HepG2 (cell line): ENCODE results near the gene ATP1A1. TPM values are rescaled to one million over a fixed set of nuclear protein-coding genes. Genes with fewer than 3 reads are reported as not detected.

Experiments used
- CEBPG ChIP-seq: IDR thresholded peaks from 2 replicates; pipeline ENCODE4 v1.6.1; 2016
- CHCHD3 ChIP-seq: sonication (generic); formaldehyde crosslinking; IDR thresholded peaks from 2 replicates; pipeline ENCODE4 v1.8.0; 2022; ENCODE audit warnings: mild to moderate bottlenecking, missing genetic modification reagents, moderate library complexity
- FOSL1 ChIP-seq: sonication (generic); formaldehyde crosslinking; IDR thresholded peaks from 2 replicates; pipeline ENCODE4 v1.9.0; 2021; ENCODE audit warnings: missing genetic modification reagents, borderline replicate concordance
- GATA4 ChIP-seq: sonication (generic); IDR thresholded peaks from 2 replicates; pipeline ENCODE4 v1.6.1; 2016; ENCODE audit warnings: antibody characterized with exemption, low read depth, borderline replicate concordance
- GTF2F1 ChIP-seq: fragments of 150-350 bp; IDR thresholded peaks from 2 replicates; pipeline ENCODE4 v1.6.1; 2014; ENCODE audit warnings: low read length
- KMT2A ChIP-seq: sonication (generic); formaldehyde crosslinking; IDR thresholded peaks from 2 replicates; pipeline ENCODE4 v1.4.0; 2020; ENCODE audit warnings: missing genetic modification reagents
- MED13 ChIP-seq: sonication (generic); formaldehyde crosslinking; IDR thresholded peaks from 2 replicates; pipeline ENCODE4 v1.5.0; 2020; ENCODE audit warnings: missing genetic modification reagents
- MYC ChIP-seq: sonication (generic); formaldehyde crosslinking; IDR thresholded peaks from 2 replicates; pipeline ENCODE4 v1.9.0; 2021; ENCODE audit warnings: missing genetic modification reagents, borderline replicate concordance
- PAXIP1 ChIP-seq: sonication (generic); formaldehyde crosslinking; conservative IDR thresholded peaks from 2 replicates; pipeline ENCODE4 v1.4.0; 2020; ENCODE audit warnings: mild to moderate bottlenecking, missing genetic modification reagents, moderate library complexity
- RBFOX2 ChIP-seq: fragments of 200-400 bp; formaldehyde crosslinking; IDR thresholded peaks from 2 replicates; pipeline ENCODE4 v1.6.1; 2017; ENCODE audit warnings: low read depth, mild to moderate bottlenecking, low read length
- TCF7 ChIP-seq: sonication (generic); IDR thresholded peaks from 2 replicates; pipeline ENCODE4 v1.6.1; 2016; ENCODE audit warnings: antibody characterized with exemption, low read depth
- ZBTB26 ChIP-seq: IDR thresholded peaks from 2 replicates; pipeline ENCODE4 v1.6.1; 2016; ENCODE audit warnings: missing compliant biosample characterization, missing genetic modification reagents, borderline replicate concordance
- ZBTB37 ChIP-seq: sonication (generic); formaldehyde crosslinking; IDR thresholded peaks from 2 replicates; pipeline ENCODE4 v1.4.0; 2020; ENCODE audit warnings: mild to moderate bottlenecking, missing genetic modification reagents
- ZNF232 ChIP-seq: sonication (generic); formaldehyde crosslinking; IDR thresholded peaks from 2 replicates; pipeline ENCODE4 v1.4.0; 2020; ENCODE audit warnings: missing genetic modification reagents, borderline replicate concordance
- ZNF354B ChIP-seq: sonication (generic); formaldehyde crosslinking; IDR thresholded peaks from 2 replicates; pipeline ENCODE4 v1.8.0; 2022; ENCODE audit warnings: mild to moderate bottlenecking, missing genetic modification reagents
- ZNF737 ChIP-seq: sonication (generic); formaldehyde crosslinking; IDR thresholded peaks from 2 replicates; pipeline ENCODE4 v1.5.0; 2020; ENCODE audit warnings: missing genetic modification reagents, mild to moderate bottlenecking, borderline replicate concordance
- polyA plus RNA-seq, 8 experiments: library from polyadenylated mRNA; depleted of rRNA in 3 of 8; stranded (reverse) in 7 of 8; unstranded in 1 of 8; fragments of >200 nt; fragmentation: Illumina TruSeq in 4 of 8; extraction: Trizol in 4 of 8; gene quantifications; 2 replicates each; pipeline versions ENCODE4 v1.2.1 to v1.2.3, GENCODE V29; 2011 to 2016; ENCODE audit warnings: low read depth in 4 of 8, missing spikeins in 1 of 8, mixed read lengths in 1 of 8; ENCODE audit not compliant: insufficient read depth in 1 of 8
- total RNA-seq, 5 experiments: library from RNA; depleted of rRNA; stranded (reverse); fragments of >200 nt; fragmentation: Illumina TruSeq; extraction: Trizol; gene quantifications; 2 replicates each; pipeline ENCODE4 v1.2.3, GENCODE V29; 2016; ENCODE audit warnings: low read depth in 1 of 5

ATP1A1 gene
- total and polyA plus RNA-seq, 2 of the 13 experiments (the other 11 are each of a cell fraction or from before 2014, with no cell fraction given), result 280 to 705 TPM

GRCh38 chr1:116377541-116378529 lies 4.8 kb downstream of the ATP1A1 start (continued):
- TF ChIP-seq PAXIP1 (CRISPR knock-in tag) (0 out of 2 replicates have a peak, but pooled peaks have one; percentile 5), TCF7 (peak; percentile 16; the same call in 1 of the 2 replicates), GTF2F1 (no peak), ZBTB37 (CRISPR knock-in tag) (no peak), ZNF232 (no peak), ZBTB26 (CRISPR knock-in tag) (no peak), MED13 (no peak), FOSL1 (CRISPR knock-in tag) (peak; percentile 16; the same call in 1 of the 2 replicates), KMT2A (0 out of 2 replicates have a peak, but pooled peaks have one; percentile 60), CHCHD3 (CRISPR knock-in tag) (no peak), GATA4 (no peak), ZNF737 (CRISPR knock-in tag) (no peak), CEBPG (CRISPR knock-in tag) (peak; percentile 29), MYC (CRISPR knock-in tag) (no peak), ZNF354B (CRISPR knock-in tag) (no peak), RBFOX2 (peak; percentile 13; the same call in 1 of the 2 replicates)
